G401.6 (cell line): Measurements from ENCODE around the gene AP1S3.
"Not testable (repeated sequence)": the region's sequence is repeated elsewhere in the genome, so short reads cannot be mapped to it uniquely, and the experiment has no call there.

Experiments used
- FAIRE-seq: peaks from 2 replicates; lab custom pipeline; 2012; peaks lifted over from hg19 to GRCh38; lab: Jason Lieb, UNC

The AP1S3 gene

DNA sequence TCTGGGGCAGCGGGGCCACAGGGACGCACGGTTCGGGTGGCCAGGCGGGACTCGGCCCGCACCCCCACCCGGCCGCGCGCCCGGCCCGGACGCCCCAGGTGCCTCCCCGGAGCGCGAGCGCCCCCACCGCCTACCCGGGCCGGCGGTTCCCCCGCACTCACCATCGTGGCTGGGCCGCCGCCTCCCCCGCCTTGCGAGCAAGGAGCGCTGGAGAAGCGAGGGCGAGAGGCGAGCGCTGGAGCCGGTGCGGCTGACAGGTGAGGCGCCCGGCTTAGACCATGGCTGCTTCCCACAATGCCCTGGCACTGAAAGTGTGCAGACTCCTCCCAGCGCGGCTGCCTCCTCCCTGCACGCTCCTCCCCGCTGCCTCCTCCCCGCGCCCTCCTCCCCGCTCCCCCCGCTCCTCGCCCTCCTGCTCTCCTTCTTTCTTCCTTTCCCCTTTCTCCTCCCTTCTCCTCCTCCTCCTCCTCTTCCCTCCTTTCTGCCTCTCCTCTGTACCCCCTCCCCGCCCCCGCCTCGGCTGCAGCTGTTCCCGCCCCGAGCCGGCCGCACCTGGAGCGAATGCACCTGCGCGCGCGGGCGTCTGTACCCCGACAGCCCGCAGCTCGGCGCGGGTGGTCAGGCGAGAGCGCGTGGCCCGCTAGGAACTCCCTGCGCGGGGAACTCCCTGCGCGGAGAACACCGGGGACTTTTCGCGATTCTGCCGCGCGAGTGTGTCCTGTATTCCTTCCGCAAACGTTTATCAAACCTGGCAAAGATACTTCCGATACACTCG, at the start of gene AP1S3:
Gene AP1S3, minus strand, starts transcription at position 296 of the 775 bp plus-strand sequence. Its CDS starts 132 bp downstream, at position 164.
- FAIRE-seq: no peak

DNA sequence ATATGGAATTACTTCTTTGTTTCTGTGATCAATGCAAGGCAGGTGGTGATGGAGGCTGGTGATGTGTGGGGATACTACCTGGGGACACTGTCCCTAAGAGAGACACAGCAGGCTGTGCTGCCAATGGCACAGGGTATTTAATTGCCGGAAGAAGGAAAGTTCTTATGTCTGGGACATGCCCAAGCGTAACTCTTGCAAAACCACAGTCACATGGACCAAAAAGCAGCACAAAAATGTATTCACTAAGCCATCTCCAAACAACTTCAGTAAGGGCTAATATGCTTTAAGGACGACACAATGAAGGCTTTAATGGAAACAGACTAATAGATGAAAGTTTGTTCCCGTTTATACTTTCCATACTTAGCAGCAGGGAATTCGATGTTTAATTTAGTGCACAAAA, 49.7 kb upstream of the AP1S3 start:
- FAIRE-seq: no peak

DNA sequence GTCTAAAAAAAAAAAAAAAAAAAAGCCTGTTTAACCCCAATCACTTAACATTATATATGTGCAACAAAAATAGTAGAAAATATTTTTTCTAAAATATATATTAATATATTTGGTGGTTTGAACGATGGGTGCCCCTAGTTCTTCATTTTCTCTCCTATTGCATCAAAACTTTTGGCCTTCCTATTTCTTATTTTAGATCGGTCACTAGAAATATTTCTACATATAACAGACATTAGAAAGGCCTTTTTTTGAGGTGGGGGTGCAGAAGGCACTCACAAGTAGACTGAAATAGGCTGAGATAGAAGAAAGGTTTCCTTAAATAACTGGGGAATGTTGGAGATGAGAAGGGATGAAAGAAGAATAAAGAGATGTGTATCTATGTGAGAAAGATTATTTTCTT, 49.3 kb upstream of the AP1S3 start:
- no peak for FAIRE-seq

DNA sequence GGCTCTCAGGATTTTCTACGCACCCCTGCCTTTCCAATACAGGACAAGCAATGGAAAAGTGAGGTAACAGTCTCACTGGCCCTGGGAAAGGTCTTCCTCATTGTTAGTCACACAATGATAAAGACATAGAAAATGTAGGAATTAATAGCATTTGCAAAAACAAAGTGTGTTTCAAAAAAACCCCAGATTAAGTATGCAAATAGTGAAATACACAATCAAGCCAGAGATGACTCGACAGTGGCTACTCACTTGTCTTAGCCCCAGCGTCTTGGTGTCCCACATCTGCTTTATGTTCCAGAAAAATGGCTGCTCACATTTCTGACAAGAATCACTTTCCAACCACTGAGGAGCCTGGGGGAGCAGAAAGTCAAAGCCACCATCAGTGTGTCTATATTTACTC, 47.0 kb upstream of the AP1S3 start:
- no peak for FAIRE-seq

DNA sequence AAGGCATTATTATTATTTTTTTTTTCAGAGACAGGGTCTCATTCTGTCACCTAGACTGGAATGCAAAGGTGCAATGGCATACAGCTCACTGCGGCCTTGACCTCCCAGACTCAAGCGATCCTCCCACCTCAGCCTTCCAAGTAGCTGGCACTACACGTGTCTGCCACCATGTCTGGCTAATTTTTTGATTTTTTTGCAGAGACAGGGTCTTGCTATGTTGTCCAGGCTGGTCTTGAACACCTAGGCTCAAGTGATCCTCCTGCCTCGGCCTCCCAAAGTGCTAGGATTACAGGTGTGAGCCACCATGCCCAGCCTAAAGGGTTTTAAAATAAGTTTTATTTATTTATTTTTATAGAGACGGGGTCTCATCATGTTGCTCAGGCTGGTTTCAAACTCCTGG, 45.3 kb upstream of the AP1S3 start:
- FAIRE-seq: no peak

DNA sequence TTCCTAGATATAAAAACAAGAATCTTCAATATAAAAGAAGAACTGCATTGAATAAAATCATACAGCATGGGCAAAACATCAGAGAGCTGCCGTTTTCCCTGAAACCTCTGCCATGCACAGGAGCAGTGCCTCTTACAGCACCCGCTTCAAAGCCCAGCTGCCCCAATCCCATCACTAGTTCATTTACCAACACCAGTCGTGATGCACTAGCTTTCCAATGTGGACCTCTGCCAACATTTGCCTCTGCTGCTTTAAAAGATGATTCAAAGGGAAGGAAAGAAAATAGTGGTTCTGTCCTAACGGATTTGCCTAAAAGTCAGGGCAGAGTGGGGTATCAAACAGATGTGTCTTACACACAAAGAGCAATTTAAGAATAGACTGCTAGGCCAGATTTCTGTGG, 43.4 kb upstream of the AP1S3 start:
- no peak for FAIRE-seq

DNA sequence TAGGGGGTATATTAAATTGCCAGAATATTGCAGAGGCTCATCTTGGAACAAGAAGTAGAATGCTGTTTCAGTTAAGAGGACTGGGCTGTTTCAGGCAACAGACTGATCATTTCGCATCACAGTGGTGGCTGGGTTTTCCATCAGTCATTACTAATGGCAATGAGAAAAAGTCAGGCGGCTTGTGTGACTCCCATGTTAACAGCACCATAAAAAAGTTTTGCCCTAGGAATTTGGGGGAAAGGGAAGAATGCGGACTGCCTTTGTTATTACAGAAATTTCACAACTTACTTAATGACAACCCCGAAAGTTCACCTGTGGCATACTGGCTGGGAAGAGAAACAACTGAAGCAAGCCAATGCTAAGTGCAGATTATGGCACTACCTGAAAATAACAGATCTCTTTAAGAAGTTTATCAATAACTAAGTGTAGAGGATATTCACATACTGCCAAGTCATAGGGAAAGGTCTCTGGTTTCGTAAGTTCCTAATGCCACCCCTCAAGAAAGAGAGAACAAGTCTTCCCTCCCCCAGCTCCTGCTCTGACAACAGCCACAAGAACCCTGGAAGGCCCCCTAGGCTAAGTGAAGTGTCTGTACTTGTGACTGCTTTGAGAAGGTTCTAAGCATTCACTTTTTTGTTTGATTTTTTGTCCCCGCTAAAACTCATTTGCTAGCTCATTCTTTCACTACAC, 40.5 kb upstream of the AP1S3 start:
- no peak for FAIRE-seq

DNA sequence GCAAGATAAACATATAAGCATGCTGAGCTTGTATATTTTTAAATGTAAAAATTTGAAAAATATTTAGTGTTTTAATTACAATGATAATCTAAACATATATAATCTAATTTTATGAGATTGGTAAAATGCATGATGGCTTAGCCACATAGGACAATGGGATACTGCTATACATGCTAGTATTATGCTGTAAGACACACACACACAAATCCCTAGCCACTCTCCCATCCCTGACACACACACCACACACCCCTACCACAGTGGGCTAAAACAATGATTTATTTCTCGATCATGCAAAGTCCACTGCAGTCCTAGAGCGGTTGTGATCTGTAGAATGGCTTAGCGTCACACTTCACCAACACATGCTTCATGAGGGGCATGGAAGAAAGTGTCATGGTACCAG, 36.3 kb upstream of the AP1S3 start:
- FAIRE-seq: no peak

DNA sequence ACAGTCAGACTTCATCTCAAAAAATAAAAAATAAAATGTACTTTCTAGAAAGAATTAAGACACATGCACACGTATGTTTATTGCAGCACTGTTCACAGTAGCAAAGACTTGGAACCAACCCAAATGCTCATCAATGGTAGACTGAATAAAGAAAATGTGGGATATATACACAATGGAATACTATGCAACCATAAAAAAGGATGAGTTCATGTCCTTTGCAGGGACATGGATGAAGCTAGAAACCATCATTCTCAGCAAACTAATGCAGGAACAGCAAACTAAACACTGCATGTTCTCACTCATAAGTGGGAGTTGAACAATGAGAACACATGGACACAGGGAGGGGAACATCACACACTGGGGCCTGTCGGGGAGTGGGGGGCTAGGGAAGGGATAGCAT, 35.4 kb upstream of the AP1S3 start:
- not testable (repeated sequence) for FAIRE-seq

DNA sequence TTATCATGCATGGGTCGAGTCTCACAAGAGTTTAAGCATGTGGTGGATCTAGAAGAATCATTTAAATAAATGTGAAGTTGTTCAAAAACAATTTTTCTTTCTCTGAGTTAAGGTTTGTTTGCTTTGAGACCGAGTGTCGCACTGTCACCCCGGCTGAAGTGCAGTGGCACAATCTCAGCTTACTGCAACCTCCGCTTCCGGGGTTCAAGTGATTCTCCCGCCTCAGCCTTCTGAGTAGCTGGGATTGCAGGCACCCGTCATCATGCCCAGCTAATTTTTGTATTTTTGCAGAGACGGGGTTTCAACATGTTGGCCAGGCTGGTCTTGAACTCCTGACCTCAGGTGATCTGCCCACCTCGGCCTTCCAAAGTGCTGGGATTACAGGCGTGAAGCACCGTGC, 34.3 kb upstream of the AP1S3 start:
- FAIRE-seq: not testable (repeated sequence)

DNA sequence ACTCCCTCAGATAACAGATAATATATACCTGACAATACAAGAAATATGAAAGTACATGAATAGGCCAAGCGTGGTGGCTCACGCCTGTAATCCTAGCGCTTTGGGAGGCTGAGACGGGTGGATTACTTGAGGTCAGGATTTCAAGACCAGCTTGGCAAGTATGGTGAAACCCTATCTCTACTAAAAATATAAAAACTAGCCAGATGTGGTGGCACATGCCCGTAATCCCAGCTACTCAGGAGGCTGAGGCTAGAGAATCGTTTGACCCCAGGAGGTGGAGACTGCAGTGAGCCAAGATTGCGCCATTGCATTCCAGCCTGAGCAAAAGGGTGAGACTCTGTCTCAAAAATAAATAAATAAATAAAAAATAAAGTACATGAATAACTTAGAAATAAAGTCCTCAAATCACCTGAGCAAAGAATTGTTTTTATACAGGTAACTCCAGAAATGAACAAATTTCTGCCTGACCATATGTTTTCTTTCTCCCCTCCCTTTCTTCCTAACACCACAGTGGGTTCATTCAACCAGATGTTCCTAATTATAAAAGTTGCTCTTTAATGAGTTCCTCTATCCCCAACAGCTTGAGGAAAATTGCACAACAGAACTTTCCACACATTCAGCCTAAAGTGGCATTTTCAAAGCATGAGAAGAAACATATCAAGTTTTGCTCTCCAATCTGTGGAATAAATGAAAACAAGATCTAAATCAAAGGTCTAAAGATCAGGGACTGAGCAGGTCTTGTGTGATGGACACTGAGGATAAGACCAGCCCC, 33.6 kb upstream of the AP1S3 start:
- no peak for FAIRE-seq

DNA sequence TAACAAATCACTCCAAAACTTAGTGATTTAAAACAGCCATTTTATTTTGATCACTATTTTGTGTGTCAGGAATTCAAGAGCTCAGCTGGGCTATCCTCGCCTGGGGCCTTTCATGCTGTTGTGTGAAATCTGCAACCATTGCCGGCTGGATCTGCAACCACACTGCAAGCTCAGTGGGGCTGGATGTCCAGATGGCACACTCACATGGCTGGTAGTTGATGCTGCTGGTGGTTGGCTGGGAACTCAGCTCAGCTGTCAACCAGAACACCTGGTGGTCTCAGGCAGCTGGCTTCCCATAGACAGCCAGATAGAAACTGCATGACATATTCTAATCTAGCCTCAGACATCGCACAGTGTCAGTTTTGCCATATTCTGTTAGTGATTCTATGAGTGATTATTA, 30.6 kb upstream of the AP1S3 start:
- no peak for FAIRE-seq

DNA sequence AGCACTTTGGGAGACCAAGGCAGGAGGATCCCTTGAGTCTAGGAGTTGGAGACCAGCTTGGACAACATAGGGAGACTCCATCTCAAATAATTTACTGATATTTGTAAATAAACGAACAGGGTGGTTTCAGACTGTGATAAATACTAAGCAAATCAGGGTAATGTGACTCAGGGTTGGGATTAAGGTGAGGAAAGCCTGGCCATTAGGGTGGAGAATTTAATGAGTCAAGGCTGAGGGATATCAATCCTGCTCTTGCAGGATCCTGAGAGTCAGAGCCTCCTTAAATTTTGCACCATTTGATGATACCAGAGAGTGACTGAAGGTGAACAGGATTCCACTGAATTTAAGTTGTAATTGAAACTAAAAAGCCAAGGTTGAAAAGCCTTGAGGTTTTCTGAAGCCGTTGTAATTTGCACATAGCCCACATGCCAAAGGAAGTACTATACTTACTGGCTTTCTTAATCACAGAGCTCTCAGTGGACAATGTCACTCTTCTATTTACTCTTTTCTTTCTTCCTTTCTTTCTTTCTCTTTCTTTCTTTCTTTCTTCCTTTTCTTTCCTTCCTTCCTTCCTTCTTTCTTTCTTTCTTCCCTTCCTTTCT, 28.6 kb upstream of the AP1S3 start:
- FAIRE-seq: no peak

DNA sequence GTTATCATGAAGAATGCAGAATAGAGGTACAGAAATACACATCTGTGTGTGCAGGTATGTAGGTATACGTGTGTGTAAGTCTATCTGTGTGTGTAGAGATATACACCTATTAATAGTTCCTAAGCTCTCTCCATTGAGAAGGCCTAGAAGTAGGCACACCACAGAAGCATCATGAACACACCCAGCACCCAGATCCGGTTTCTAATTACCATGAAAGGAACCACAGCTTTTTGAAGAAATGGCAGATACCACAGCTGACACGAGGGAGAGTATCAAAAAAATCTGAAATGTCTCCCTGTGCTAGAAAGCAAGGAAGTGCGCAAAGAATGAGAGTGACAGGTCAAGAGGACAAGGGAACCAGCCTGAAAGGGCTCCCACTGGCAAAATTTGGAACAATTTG, 27.7 kb upstream of the AP1S3 start:
- no peak for FAIRE-seq

DNA sequence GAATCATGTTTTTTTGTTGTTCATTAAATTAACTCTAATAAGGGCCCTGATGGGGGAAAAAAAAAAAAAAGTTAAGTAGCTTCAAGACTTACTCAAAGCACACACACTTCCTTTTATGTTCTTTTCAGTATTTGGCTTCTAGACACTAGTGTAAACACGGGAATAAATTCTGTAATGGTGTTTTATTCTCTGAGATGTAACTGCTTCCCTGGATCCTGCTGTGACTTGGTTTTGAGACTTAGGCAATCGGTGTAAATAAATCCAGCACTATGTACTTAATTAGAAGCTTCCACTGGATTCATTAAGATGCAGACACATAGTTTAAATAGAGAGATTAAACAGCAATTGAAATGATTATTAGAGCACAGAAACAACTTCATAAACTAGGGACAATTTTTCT, 26.1 kb upstream of the AP1S3 start:
- FAIRE-seq: no peak

DNA sequence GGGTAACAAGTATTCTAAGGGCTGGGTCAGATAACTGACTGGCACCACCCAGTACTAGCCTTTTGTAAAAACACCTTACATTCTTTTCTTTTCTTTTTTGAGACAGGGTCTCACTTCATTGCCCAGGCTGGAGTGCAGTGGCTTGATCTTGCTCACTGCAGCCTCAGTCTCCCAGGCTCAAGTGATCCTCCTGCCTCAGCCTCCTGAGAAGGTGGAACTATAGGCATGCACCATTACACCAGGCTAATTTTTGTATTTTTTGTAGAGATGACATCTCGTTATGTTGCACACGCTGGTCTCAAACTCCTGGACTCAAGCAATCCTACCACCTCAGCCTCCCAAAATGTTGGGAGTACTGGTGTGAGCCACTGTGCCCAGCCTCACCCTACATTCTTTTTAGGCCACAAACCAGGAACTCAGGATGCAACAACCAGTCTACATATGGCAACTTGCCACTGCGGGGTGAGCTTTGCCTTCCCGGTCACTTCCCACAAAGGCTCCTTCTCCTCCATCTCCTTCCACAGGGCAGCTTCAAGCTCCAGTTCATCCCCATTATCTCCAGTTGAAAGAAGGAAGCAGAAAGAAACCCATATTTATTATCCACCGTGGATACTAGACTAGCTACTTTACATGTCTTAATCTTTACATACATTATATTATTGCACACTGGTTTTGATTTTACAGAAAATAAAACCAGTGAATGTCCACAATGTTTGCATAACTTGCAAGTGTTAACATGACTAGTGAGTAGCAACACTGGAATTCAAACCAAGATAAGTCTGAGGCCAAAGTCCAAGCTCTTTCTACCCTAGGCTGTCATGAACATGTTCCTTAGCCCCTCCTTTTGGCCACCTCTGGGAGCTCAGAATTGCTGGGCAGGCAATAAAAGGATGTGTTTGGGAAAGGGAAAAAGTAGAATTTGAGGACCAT, 23.7 kb upstream of the AP1S3 start:
- FAIRE-seq: no peak

DNA sequence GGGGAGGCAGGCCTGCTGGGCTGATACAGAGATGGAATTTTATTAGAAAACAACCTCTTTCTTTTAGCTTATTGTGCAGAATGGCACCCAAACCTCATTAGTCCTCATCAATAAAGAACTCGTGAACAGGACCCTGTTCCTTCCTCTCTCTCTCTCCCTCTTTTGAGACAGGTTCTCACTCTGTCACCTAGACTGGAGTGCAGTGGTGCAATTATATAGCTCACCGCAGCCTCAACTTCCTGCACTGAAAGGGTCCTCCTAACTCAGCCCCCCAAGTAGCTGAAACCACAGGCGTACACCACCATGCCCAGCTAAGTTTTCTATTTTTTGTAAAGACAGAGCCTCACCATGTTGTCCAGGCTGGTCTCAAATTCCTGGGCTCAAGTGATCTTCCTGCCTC, 21.7 kb upstream of the AP1S3 start:
- FAIRE-seq: no peak

DNA sequence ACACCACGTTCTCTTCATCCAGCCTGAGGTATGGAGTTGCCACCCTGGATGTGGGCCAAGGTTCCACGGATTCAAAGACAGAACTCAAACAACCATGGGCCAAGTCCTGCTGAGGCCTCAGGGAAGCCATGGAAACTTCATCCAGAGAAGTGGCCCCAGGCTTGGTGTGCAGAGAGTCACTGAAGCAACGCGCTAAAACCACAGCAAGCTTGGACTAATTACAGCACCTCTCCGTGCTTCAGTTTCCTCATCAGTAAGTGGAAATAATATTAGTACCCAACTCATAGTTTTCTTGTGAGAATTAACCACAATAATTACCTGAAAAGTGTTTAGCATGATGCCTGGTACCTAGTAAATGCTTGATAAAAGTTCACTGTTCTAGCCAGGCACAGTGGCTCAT, 19.2 kb upstream of the AP1S3 start:
- FAIRE-seq: no peak

DNA sequence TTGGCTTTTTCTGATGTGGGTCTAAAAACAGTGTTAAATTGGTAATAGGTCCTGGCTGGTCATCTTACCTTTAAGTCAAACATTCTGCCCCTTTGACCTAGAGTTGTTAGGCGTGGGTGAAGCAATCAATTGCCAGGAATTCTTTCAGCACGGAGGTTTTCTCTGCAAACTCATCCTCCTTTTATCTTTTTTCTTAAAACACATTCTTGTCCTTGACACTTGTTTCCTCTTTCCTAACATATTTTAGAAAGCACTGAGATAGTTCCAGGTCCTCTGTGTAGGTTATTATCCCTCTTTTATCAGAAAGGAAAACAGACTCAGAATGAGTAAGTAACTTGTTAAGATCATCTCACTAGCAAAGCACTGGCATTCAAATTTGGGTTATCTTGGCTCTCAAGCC, 18.6 kb upstream of the AP1S3 start:
- no peak for FAIRE-seq

DNA sequence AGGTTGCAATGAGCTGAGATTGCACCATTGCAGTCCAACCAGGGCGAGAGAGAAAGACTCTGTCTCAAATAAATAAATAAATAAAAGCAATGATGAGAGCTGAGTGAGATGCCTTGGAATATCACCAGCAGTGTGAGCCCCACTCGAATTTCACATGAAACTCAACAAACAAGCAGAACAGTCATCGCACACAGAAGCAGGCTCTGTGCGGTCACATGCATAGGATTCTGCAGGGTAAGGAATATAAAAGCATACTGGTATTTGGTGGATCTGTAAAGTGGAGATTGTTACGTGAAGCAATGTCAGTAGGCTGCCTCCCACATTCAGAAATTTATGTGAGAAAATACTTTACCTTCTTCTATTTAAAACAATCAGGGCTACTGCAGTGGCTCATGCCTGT, 18.0 kb upstream of the AP1S3 start:
- no peak for FAIRE-seq

DNA sequence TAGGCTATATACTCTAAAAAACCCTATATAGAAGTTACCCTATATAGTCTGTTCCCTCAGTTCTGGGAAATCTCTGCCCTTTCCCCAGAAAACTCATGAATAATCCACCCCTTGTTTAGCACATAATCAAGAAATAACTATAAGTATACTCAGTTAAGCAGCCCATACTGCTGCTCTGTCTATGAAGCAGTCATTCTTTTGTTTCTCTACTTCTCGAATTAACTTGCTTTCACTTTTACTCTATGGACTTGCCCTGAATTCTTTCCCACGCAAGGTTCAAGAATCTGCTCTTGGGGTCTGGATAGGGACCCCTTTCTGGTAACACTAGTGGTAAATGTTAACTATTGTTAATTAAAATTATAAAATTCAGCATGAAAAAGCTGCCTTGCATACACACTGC, 17.4 kb upstream of the AP1S3 start:
- FAIRE-seq: no peak

DNA sequence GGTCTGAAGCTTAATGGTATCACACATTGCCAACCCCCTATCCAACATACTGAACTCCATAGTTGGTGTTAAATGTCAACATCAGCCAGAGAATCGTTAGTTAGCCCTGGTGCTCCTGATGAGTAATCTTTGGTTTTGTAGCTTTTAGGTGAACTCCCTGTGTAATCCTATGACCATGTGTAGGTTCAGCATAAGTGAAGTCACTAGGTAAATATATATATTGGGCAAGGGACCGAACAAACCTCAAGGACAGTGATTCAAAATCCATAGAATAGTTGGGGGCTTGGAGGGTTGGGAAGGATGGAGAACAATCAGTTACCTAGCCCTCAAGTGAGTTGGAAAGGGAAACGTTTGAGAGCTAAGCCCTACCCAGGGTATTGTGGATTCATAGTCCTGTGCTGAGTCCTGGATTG, 16.0 kb upstream of the AP1S3 start:
- no peak for FAIRE-seq
